Loucy (cell line): ENCODE measurements around the gene LRBA.

Experiments
- CTCF ChIP-seq: fragments of 200-600 bp; sonication (generic); conservative IDR thresholded peaks from 2 replicates; pipeline ENCODE4 v1.5.1; 2014; ENCODE audit warnings: mild to moderate bottlenecking, antibody characterized with exemption, low read length
- EZH2phosphoT487 ChIP-seq: fragments of 200-600 bp; IDR thresholded peaks from 2 replicates; pipeline ENCODE4 v1.6.1; 2018; ENCODE audit warnings: antibody characterized with exemption, mild to moderate bottlenecking, moderate library complexity, borderline replicate concordance

- TF ChIP-seq CTCF (no peak), EZH2phosphoT487 (no peak)
These were observed 591.6 kb downstream of the LRBA start for GRCh38 chr4:150423503-150423902.
